Measurements from ENCODE around the gene ZNF613. TPM values are rescaled to one million over a fixed set of nuclear protein-coding genes. Genes with fewer than 3 reads are reported as not detected.

Gene ZNF613
- total and polyA plus RNA-seq, 2 experiments from 2014 or later: 5.2 to 6.5 TPM

DNA sequence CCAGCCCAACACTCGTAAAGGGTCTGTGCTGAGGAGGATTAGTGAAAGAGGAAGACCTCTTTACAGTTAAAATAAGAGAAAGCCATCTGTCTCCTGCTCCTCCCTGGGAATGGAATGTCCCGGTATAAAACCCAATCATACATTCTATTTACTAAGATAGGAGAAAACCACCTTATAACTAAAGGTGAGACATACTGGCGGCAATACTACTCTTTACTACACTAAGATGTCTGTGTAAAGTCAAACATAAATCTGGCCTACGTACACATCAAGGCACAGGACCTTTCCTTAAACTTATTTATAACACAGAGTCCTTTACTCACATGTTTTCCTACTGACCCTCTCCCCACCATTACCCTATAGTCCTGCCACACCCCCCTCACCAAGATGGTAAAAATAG lies 56.1 kb downstream of the ZNF613 start:
- Histone ChIP-seq H3K36me3 (replicated peaks; ENCODE audit: insufficient read depth, low read depth) (no peaks in the 10 kb centered on the region), H3K4me3 (no peak overlapping the region), H3K27ac (no peak overlapping the region), H4K20me1 (ENCODE audit: insufficient read depth, poor library complexity, severe bottlenecking) (no peaks in the 10 kb centered on the region), H3K27me3 (no peaks in the 10 kb centered on the region), H2AFZ (no peak overlapping the region), H3K4me1 (ENCODE audit: insufficient read depth) (no peaks in the 10 kb centered on the region), H3K9me2 (replicated peaks; ENCODE audit: insufficient read depth) (no peaks in the 10 kb centered on the region), H3K79me2 (peaks cover 29% of the 10 kb centered on the region), H3K9me3 (ENCODE audit: low read depth) (peaks cover 20% of the 10 kb centered on the region), H3K4me2 (no peak overlapping the region)
- WGBS (ENCODE audit: low lambda C conversion rate, missing lambda C conversion rate): 81% methylated on average over 4 of the region's 4 CpGs
- no peak for DNase-seq (ENCODE audit: low spot score)
- TF ChIP-seq EZH2 (IDR thresholded peaks at IDR 0.05; ENCODE audit: borderline replicate concordance) (no peak), CTCF (IDR thresholded peaks at IDR 0.05; ENCODE audit: poor library complexity) (no peak), EZH2phosphoT487 (IDR thresholded peaks at IDR 0.05; ENCODE audit: low read depth, severe bottlenecking, unreplicated experiment) (no peak)

- Histone ChIP-seq H3K27me3 (no peaks in the 10 kb centered on the region), H4K20me1 (ENCODE audit: insufficient read depth, poor library complexity, severe bottlenecking) (no peaks in the 10 kb centered on the region), H3K27ac (peak within 1 kb of the TSS; percentile 43), H3K79me2 (peaks cover 27% of the 10 kb centered on the region), H3K4me1 (ENCODE audit: insufficient read depth) (no peaks in the 10 kb centered on the region), H3K36me3 (replicated peaks; ENCODE audit: insufficient read depth, low read depth) (no peaks in the 10 kb centered on the region), H3K4me3 (peak within 1 kb of the TSS; percentile 30), H3K9me2 (replicated peaks; ENCODE audit: insufficient read depth) (no peaks in the 10 kb centered on the region), H3K9me3 (ENCODE audit: low read depth) (peaks cover 7% of the 10 kb centered on the region), H3K4me2 (peak within 1 kb of the TSS; percentile 78), H2AFZ (peak within 1 kb of the TSS; percentile 58)
- DNase-seq (ENCODE audit: low spot score): peak; percentile 85
- WGBS (ENCODE audit: low lambda C conversion rate, missing lambda C conversion rate): 57% methylated on average over 33 of the region's 33 CpGs
- TF ChIP-seq EZH2phosphoT487 (IDR thresholded peaks at IDR 0.05; ENCODE audit: low read depth, severe bottlenecking, unreplicated experiment) (no peak), EZH2 (IDR thresholded peaks at IDR 0.05; ENCODE audit: borderline replicate concordance) (no peak), CTCF (IDR thresholded peaks at IDR 0.05; ENCODE audit: poor library complexity) (no peak)
Measured at GRCh38 chr19:51986309-51987291, 59.3 kb downstream of the ZNF613 start, which contains the start of gene ZNF350. ZNF350 (minus strand) TSS chr19:51986840; CDS start chr19:51974360, 12,480 bp downstream.

GRCh38 chr19:51993422-51993821 lies 66.2 kb downstream of the ZNF613 start:
- no peaks in the 10 kb centered on the region for H3K79me2 ChIP-seq
- no peaks in the 10 kb centered on the region for H3K27me3 ChIP-seq
- H2AFZ ChIP-seq: no peak overlapping the region
- H4K20me1 ChIP-seq (ENCODE audit: insufficient read depth, poor library complexity, severe bottlenecking): no peaks in the 10 kb centered on the region
- no peak for DNase-seq (ENCODE audit: low spot score)
- no peak overlapping the region for H3K4me2 ChIP-seq
- no peak overlapping the region for H3K27ac ChIP-seq
- 98% methylated on average over 10 of the region's 10 CpGs for WGBS (ENCODE audit: low lambda C conversion rate, missing lambda C conversion rate)
- no peaks in the 10 kb centered on the region for H3K9me2 ChIP-seq (replicated peaks; ENCODE audit: insufficient read depth)
- no peak overlapping the region for H3K4me3 ChIP-seq
- no peaks in the 10 kb centered on the region for H3K4me1 ChIP-seq (ENCODE audit: insufficient read depth)
- TF ChIP-seq EZH2 (IDR thresholded peaks at IDR 0.05; ENCODE audit: borderline replicate concordance) (no peak), CTCF (IDR thresholded peaks at IDR 0.05; ENCODE audit: poor library complexity) (no peak), EZH2phosphoT487 (IDR thresholded peaks at IDR 0.05; ENCODE audit: low read depth, severe bottlenecking, unreplicated experiment) (no peak)
- peaks cover 22% of the 10 kb centered on the region for H3K36me3 ChIP-seq (replicated peaks; ENCODE audit: insufficient read depth, low read depth)
- peaks cover 65% of the 10 kb centered on the region for H3K9me3 ChIP-seq (ENCODE audit: low read depth)

Data from hepatocyte (in vitro differentiated cells).